OCI-LY3 (cell line): ENCODE measurements around the gene IRF5.

Experiments used
- H2AFZ ChIP-seq: fragments of 200-600, 300-600 bp; shearing (Covaris generic); 2 replicates; pipeline ENCODE4 v1.6.0; 2014; ENCODE audit warnings: antibody characterized with exemption, low read depth, low read length
- H3K27ac ChIP-seq: fragments of 200-600, 300-600 bp; sonication (generic); 2 replicates; pipeline ENCODE4 v1.5.1; 2014; ENCODE audit warnings: mild to moderate bottlenecking, low read length, moderate library complexity, mixed read lengths
- H3K27me3 ChIP-seq: fragments of 200-600, 300-600 bp; sonication (generic); 2 replicates; pipeline ENCODE4 v1.6.1; 2014; ENCODE audit warnings: low read depth, low read length, mixed read lengths
- H3K36me3 ChIP-seq: fragments of 200-600, 300-600 bp; sonication (generic); replicated peaks from 2 replicates; pipeline ENCODE3; 2014; ENCODE audit warnings: low read depth, low read length, mixed read lengths
- H3K4me1 ChIP-seq: fragments of 300-600, 200-600 bp; sonication (generic); 2 replicates; pipeline ENCODE4 v1.6.1; 2014; ENCODE audit warnings: low read length, mixed read lengths
- H3K4me2 ChIP-seq: fragments of 200-600, 300-600 bp; sonication (generic); 2 replicates; pipeline ENCODE4 v1.6.1; 2014; ENCODE audit warnings: low read length, mixed read lengths
- H3K4me3 ChIP-seq: fragments of 300-600, 200-600 bp; sonication (generic); 2 replicates; pipeline ENCODE4 v1.5.1; 2014; ENCODE audit warnings: antibody characterized with exemption, mild to moderate bottlenecking, low read length, moderate library complexity
- H3K79me2 ChIP-seq: fragments of 300-600, 200-600 bp; shearing (Covaris generic); 2 replicates; pipeline ENCODE4 v1.6.1; 2014; ENCODE audit warnings: mild to moderate bottlenecking, low read length, mixed read lengths
- H3K9ac ChIP-seq: fragments of 300-600, 200-600 bp; shearing (Covaris generic); 2 replicates; pipeline ENCODE4 v1.6.0; 2014; ENCODE audit warnings: mild to moderate bottlenecking, low read length, moderate library complexity
- H3K9me3 ChIP-seq: fragments of 200-600, 300-600 bp; shearing (Covaris generic); 2 replicates; pipeline ENCODE4 v1.6.1; 2014; ENCODE audit warnings: low read length, mixed read lengths; ENCODE audit not compliant: insufficient read depth
- H4K20me1 ChIP-seq: fragments of 200-600, 300-600 bp; sonication (generic); 2 replicates; pipeline ENCODE4 v1.6.1; 2016; ENCODE audit warnings: low read length, mixed read lengths; ENCODE audit not compliant: insufficient read depth
- CTCF ChIP-seq: fragments of 200-600, 300-600 bp; sonication (generic); IDR thresholded peaks from 2 replicates; pipeline ENCODE4 v1.5.1; 2014; ENCODE audit warnings: antibody characterized with exemption, low read length, low read depth
- EZH2phosphoT487 ChIP-seq: fragments of 200-600 bp; shearing (Covaris generic); IDR thresholded peaks from 2 replicates; pipeline ENCODE4 v1.6.1; 2018; ENCODE audit warnings: antibody characterized with exemption, mixed run types, low read depth

Gene IRF5

DNA sequence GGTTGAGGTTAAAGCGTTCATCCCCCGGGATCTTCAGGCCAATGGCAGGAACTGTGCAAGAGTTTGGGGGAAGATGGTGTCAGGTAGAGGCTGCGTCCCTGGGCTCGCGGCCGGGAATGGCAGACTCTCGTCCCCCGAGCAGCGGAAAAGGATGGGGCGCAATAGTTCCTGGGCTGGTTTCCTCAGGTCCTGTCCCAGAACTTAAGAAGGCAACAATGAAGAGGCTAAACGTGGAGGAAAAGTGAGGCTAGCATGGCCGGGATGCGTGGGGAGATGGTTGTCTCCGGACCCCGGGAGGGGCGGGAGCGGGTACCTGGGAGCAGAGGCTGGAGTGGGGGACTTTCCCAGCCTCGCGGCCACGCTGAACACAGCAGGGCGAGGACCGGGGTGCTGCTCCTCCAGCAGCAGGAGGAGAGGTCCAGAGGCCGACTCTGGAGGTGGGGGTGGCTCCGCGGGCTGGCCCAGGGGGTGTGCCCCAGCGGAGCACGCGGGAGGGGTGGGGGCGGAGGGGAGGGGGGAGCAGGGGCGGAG is 882 bp downstream of the IRF5 start:
- Histone ChIP-seq H3K27me3 (no peaks in the 10 kb centered on the region), H3K79me2 (peaks cover 85% of the 10 kb centered on the region), H3K4me1 (peaks cover 70% of the 10 kb centered on the region), H3K36me3 (peaks cover 27% of the 10 kb centered on the region), H3K9me3 (no peaks in the 10 kb centered on the region), H2AFZ (no peak overlapping the region), H3K4me3 (peak overlapping the region; percentile 97), H3K9ac (peak overlapping the region; percentile 99), H4K20me1 (peaks cover 10% of the 10 kb centered on the region), H3K4me2 (peak overlapping the region; percentile 80), H3K27ac (peak overlapping the region; percentile 97)
- TF ChIP-seq CTCF (no peak), EZH2phosphoT487 (no peak)

DNA sequence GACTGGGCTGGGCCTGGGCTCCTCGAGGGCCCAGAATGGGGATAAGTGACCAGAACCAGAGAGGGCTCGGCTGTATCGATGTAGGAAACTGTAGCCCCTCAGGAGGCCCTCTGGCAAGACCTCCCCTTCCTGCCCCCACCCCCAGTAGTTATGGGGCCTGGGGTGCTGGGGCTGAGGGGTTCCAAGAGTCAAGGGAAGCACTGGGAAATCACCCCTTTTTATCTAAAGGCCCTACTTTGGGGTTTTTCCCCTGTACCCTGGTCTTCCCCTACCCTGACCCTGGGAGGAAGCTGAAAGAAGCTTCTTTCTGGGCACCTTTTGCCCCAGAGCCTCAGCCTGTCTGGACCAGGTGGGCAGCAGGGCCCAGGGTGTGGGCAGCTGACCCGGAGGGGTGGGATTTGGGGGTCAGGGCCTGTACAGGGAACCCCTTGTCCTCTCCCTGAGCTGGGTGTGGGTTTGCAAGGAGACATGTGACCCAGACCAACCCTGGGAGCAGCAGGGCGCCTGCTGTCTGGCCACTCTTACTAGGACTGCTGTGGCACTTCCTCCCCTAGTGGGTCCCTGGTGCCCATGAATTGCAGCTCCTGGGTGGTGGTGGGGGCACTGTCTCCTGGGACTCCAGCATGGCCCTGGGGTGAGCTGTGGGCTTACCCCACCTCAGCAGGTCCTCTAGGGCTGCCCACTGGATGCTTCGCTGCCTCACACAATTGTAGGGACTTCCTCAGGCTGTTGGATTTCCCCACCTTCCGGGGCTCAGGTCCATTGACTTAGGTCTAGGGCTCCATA is 1.5 kb downstream of the IRF5 start:
- Histone ChIP-seq H2AFZ (no peak overlapping the region), H3K4me1 (peaks cover 69% of the 10 kb centered on the region), H3K4me3 (peak overlapping the region; percentile 97), H3K36me3 (peaks cover 32% of the 10 kb centered on the region), H4K20me1 (peaks cover 16% of the 10 kb centered on the region), H3K9ac (peak overlapping the region; percentile 99), H3K27me3 (no peaks in the 10 kb centered on the region), H3K27ac (peak overlapping the region; percentile 97), H3K9me3 (no peaks in the 10 kb centered on the region), H3K79me2 (peaks cover 89% of the 10 kb centered on the region), H3K4me2 (peak overlapping the region; percentile 80)
- no peak for TF ChIP-seq EZH2phosphoT487
- no peak for TF ChIP-seq CTCF

GRCh38 chr7:128939861-128940410 is 2.2 kb downstream of the IRF5 start:
- Histone ChIP-seq H3K27ac (peak overlapping the region; percentile 97), H3K9me3 (no peaks in the 10 kb centered on the region), H3K9ac (peak overlapping the region; percentile 99), H3K79me2 (peaks cover 91% of the 10 kb centered on the region), H2AFZ (no peak overlapping the region), H3K4me1 (peaks cover 62% of the 10 kb centered on the region), H3K4me3 (peak overlapping the region; percentile 97), H3K4me2 (peak overlapping the region; percentile 80), H3K27me3 (no peaks in the 10 kb centered on the region), H3K36me3 (peaks cover 39% of the 10 kb centered on the region), H4K20me1 (peaks cover 22% of the 10 kb centered on the region)
- TF ChIP-seq CTCF, result peak; percentile 49
- TF ChIP-seq EZH2phosphoT487, result no peak
